NCI-H146 (cell line): ENCODE results near the gene LRMDA.

Experiments
- DNase-seq: peaks from one replicate; lab custom pipeline; 2025; lab: John Stamatoyannopoulos, UW

The LRMDA gene

GRCh38 chr10:76305930-76306615, 874.6 kb downstream of the LRMDA start:
- no peak for DNase-seq

- DNase-seq: no peak
Observed at GRCh38 chr10:76306856-76307255, 875.4 kb downstream of the LRMDA start.

DNA sequence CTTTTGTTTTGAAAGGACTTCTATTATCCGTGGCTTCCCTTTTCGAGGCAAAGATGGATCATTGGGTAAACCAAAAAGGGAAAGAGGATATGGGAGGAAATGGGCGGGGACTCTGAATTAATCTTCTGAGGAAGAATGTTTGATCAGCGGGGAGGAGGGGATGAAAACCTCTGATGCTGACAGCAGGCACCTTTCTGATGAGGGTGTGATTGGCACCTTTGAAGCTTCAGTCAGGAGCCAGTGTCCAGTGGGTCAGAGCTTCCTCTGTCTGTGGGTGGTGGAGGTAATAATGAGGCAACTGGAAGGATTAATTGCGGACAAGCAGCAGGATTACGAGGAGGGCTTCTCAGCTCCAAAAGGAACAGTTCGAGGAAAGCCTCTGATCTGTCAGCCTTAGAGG, 877.6 kb downstream of the LRMDA start:
- DNase-seq: no peak

- DNase-seq: no peak
Observed at GRCh38 chr10:76309741-76310587, 878.5 kb downstream of the LRMDA start.

GRCh38 chr10:76310588-76311080, 879.2 kb downstream of the LRMDA start:
- no peak for DNase-seq

DNA sequence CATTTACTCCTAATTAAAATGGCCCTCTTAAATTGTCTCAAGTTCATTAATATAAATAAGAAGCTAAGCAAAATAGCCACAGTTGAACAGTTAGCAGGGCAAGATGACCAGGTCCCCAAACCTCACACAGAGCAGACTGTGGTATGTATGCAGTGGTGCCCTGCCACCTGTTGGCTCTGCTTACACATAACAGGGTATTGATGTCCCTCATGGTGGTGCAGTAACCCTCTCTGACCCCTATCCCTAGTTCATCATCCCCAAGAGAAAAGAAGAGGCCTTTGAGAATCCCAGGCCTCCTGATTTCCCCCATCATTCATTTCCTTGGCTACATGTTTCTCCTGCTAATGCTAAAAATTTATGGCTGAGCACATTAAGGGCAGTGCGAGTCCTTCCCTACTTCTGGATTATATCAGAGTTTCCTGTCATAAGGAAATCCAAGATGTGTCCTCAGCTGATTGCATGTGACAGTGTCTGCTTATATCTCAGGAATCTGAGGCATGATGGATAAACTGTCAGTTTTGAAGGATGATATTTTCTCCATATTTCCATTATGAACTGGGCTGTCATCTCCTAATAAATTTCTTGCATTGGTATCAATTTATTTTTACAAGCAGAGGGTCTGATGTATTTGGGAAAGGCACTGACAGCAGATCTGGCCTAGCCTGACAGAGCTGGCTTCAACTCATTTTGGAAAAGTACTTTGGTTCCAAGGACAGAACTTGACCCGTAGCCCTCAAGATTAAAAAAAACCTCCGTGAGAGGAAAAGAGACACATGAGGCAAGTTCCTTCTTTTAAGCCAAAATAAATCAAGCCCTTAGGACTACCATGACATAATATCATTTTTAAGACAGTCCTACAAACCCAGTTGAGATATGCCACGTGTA, 880.6 kb downstream of the LRMDA start:
- DNase-seq: peak; percentile 53

GRCh38 chr10:76315240-76315639, 883.8 kb downstream of the LRMDA start:
- no peak for DNase-seq

DNA sequence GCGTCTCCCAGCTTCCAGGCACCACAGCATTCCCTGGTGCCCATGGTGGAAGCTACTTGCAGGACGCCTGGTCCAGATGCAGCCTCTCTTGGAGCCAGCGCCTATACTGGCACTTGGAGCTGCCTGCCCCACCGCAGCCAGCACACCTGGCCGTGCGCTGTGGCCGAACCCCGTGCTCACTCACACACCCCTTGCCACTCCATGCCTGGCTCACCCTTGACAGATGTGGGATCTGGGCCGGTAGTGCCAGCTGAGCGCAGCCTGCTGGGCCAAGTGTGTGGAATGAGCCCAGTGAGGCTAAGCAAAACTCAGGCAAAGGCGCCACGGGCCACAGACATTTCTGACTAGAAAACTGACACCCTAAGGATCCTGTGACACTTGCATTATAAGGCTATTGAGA, 884.8 kb downstream of the LRMDA start:
- DNase-seq: no peak

GRCh38 chr10:76317078-76317477, 885.7 kb downstream of the LRMDA start:
- no peak for DNase-seq

GRCh38 chr10:76318211-76318610, 886.8 kb downstream of the LRMDA start:
- DNase-seq: no peak

GRCh38 chr10:76319661-76320060, 888.2 kb downstream of the LRMDA start:
- no peak for DNase-seq

DNA sequence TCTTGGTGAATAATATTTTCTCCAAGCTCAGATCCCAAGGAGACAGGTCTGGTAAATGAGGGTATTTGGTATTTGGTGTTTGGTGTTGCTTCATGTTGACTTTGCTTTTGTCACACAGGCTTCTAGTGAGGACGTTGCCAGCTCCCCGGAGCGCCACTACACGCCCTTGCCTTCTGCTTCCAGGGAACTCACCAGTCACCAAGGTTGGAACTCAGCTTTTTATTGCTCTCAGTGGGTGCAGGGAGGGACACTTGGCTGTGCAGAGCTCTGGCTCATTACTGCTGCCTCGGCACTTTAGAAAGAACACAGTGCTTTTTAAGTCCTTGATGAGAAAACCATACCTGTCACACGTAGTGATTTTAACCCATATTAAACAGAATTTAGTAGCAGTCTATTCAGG, 892.9 kb downstream of the LRMDA start:
- peak; percentile 43 for DNase-seq

GRCh38 chr10:76327441-76327840, 896.0 kb downstream of the LRMDA start:
- no peak for DNase-seq

DNA sequence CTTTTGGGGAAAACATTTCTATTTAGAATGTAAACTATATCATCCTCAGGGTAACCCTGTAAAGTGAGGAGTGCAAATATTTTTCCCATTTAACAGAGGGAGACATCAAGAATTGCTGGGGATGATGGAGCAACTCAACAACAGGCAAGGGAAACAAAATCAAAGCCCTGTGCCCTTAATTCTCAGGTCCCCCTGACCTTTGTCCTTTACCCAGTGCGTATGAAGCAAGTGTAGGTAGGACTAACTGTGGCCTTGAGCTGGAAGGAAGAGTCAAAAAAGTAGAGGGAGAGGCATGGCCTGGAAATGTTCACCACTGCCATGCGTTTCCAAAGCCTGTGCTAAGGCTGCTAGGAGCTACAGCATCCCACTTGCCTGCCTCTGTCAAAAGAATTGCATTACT, 896.9 kb downstream of the LRMDA start:
- no peak for DNase-seq

- no peak for DNase-seq
Observed at GRCh38 chr10:76329891-76330575, 898.6 kb downstream of the LRMDA start.

GRCh38 chr10:76331742-76332141, 900.3 kb downstream of the LRMDA start:
- DNase-seq: no peak

- no peak for DNase-seq
Observed at GRCh38 chr10:76333326-76333725, 901.9 kb downstream of the LRMDA start.

DNA sequence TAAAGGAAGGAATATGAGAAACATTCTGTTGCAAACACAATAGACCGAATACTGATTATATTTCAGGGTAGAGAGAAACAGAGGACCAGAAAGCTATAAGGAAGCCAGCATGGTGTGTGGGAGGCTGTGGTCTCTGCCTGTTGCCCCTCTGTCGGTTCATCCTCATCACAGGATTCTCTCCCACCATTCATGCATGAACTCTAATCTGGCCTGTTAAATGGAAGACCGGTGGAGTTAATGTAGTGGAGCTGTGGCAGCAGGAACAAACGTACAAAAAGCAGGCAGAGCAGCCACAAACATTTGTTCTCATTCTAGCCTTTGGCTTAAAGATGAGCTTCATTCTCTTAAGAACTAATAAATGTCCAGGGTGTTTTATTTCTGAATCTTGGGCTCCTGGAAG, 902.4 kb downstream of the LRMDA start:
- DNase-seq: no peak

GRCh38 chr10:76334255-76334654, 902.8 kb downstream of the LRMDA start:
- no peak for DNase-seq

DNA sequence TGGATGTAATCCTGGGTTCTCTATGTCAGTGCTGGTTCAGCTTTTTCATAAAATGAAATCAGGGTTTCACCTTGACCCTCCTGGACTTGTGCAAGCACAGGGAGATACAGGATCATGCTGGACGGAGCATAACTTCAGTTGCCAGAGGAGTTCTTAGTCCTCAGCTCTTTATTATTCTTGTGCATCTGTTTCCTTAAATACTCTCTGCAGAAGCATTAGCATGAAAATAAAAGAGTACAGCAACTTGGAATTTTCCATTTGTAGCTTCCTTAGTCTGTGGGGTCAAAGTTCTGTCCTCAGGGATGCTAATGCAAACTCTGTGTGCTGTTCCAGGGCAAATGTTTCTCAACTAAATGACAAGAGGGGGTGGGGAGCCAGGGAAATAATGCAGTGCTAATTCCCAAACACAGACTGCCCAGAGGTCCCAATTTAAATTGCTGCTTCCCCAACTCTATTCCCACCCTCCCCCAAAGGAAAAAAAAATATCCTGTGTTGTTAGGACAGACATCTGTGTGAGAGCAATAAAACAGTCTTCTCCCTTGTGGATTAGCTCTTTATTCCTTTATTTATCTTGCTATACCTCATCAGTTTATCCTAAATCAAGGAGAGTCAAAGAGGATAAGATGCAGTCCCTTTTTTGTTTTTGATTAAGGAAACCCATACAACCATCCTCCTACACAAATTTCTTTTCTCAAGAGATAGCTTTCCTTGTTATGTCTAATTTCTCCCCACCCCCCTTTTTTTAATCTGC, 905.0 kb downstream of the LRMDA start:
- DNase-seq: no peak

GRCh38 chr10:76337641-76338040, 906.2 kb downstream of the LRMDA start:
- no peak for DNase-seq
